Glomerular visceral epithelial cell (primary cell): ENCODE results near the gene MED22.
"Not testable (repeated sequence)": the region's sequence is repeated elsewhere in the genome, so short reads cannot be mapped to it uniquely, and the experiment has no call there.

Source experiments
- DNase-seq: peaks from one replicate; pipeline ENCODE4 v3.0.0-alpha.2; 2016; ENCODE audit errors: extremely low spot score

MED22 gene

DNA sequence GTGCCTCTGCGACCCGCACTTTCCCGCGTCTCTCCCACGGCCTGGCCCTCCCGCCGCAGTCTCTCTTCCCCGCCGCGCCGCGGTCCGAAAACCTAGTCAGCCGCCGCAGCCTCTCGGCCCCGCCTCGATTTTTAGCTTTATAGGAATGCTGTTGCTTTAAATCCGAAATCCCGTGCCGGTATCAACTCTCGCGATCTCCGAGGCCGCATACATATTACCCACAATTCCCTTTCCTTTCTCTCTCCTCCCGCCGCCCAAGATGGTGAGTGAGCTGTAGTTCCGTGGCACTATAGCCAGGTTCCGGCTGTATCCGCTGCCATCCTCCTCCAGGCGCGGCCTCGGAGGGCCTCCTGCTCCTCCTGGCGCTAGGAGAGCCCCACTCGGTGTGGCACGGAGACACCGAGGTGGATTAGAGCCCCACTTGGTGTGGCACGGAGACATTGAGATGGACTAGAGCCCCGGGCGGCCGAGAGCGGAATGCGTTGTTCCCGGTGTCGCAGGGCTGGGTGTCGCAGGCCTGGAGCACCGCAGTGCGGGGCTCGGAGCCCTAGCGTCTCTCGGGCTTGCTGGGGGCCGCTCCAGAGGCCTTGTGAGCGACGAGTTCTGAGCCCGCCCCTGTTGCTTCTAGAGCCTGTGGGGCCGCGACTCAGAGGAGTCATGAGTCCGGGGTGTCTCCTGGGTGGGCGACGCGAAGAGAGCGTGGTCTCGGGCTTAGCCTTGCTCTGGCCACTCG, at the start of gene MED22, which contains the start of gene RPL7A:
Gene MED22 (minus strand): TSS at position 147 of the 733 bp plus-strand sequence. CDS start 1,469 bp downstream, outside the sequence.
Gene RPL7A (plus strand): TSS at position 234 of the 733 bp plus-strand sequence. CDS start 26 bp downstream, at position 260.
- peak; percentile 95 for DNase-seq

DNA sequence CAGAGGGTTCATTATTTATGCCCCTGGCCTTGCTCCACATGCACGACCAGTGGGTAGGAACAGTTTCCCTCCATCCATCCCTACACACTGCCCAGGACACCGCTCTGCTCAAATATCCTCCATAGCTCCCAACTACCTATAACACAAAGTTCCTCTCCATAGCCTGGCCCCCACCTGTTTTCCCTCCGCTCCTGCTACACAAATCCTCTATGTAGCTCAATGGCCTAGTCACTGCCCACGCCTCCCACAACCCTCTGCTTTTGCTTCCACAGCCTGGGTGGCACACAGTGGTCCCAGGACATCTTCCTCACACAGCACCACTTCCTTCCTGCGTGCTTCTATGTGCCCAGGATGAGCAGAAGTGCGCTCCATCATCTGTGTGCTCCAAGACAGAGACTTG, 49.4 kb upstream of the MED22 start:
- DNase-seq, result no peak

GRCh38 chr9:133396952-133397351, 49.0 kb upstream of the MED22 start:
- DNase-seq, result no peak

- no peak for DNase-seq
These were observed 46.8 kb upstream of the MED22 start for GRCh38 chr9:133394687-133395271.

DNA sequence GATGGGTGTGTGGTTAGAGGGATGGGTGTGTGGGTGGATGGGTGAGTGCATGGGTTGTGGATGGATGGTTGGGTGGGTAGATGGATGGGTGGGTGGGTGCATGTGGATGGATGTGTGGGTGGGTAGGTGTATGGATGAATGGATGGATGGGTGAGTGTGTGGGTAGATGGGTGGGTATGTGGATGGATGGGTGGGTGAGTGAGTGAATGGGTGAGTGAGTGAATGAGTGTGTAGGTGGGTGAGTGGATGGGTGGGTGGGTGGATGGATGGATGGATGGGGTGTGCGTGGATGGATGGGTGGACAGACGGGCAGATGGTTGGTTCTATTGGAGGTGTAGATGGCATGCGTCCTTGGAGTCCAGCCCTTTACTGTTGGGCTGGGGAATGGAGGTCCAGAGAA, 45.5 kb upstream of the MED22 start:
- no peak for DNase-seq

DNA sequence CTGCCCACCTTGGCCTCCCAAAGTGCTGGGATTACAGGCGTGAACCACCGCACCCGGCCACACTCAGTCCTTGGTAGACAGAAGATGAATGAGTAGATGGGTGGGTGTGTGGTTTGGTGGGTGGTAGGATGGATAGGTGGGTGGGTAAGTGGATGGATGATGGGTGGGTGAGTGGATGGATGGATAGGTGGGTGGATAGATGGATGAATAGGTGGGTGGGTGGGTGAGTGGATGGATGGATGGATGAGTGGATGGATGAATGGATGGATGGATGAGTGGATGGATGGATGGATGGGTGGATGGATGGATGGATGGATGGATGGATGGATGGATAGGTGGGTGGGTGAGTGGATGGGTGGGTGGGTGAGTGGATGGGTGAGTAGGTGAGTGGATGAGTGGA, 44.4 kb upstream of the MED22 start:
- DNase-seq, result not testable (repeated sequence)

DNA sequence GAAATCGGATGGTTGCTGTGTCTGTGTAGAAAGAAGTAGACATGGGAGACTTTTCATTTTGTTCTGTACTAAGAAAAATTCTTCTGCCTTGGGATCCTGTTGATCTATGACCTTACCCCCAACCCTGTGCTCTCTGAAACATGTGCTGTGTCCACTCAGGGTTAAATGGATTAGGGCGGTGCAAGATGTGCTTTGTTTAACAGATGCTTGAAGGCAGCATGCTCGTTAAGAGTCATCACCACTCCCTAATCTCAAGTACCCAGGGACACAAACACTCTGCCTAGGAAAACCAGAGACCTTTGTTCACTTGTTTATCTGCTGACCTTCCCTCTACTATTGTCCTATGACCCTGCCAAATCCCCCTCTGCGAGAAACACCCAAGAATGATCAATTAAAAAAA, 43.5 kb upstream of the MED22 start:
- DNase-seq, result not testable (repeated sequence)

DNA sequence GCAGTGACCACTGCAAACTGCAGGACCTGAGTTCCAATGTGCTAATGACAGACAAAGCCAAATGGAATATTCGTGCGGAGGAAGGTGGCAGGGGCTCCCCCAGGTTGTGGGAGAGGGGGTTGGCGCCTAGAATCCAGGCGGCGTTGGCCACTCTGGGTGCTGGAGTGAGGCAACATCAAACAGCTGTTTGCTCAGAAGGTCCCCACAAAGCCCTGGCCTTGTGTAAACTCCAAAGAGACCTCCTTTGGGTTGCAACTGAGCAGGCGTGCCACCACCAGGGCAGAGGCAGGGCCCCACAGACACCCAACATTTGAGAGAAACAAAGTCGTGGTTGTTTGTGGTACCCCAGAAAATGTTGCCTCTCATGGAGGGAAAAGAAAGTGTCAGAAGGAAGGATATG, 42.8 kb upstream of the MED22 start:
- no peak for DNase-seq

- no peak for DNase-seq
These were observed 41.6 kb upstream of the MED22 start for GRCh38 chr9:133389562-133389961.

- DNase-seq, result no peak
These were observed 41.2 kb upstream of the MED22 start for GRCh38 chr9:133389025-133389557.

GRCh38 chr9:133387680-133388079, 39.7 kb upstream of the MED22 start:
- DNase-seq, result no peak

- DNase-seq, result no peak
These were observed 38.4 kb upstream of the MED22 start for GRCh38 chr9:133386338-133386737.

DNA sequence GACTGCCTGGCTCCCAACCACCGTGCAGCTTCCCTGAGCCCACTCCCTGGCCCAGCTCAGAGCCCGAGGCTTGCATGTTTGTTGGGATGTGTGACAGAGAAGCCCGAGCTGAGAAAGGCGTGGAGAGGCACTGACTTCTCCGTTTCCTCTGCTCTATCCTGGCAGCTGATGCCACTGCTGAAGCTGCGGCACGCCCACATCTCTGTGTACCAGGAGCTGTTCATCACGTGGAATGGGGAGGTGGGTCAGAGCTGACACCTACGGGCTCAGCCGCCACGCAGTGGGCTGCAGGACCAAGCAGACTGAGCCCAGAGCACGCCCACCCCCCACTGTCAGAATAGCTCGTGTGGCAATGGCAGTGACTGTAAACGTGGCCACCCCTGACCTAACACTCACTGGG, 37.5 kb upstream of the MED22 start:
- no peak for DNase-seq

GRCh38 chr9:133384736-133385321, 36.9 kb upstream of the MED22 start:
- DNase-seq, result no peak

- no peak for DNase-seq
These were observed 35.5 kb upstream of the MED22 start for GRCh38 chr9:133383438-133383837.

- no peak for DNase-seq
These were observed 34.7 kb upstream of the MED22 start for GRCh38 chr9:133382507-133383141.

DNA sequence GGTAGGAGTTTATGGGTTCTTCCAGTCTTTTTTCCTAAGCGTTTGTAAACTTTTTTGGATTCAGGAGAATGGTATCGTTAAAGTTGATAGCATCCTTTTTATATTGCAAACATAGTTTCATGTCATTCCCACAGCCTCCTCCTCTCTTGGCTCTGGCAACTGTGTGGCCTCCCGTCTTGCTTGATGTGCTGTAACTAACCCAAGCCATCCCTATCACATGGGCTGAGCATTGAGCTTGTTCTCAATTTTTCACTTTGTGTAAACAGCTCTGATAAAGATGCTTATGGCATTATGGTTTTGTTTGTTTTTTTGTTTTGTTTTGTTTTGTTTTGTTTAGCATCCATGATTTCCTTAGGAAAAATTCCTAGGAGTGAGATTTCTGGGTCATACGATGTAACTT, 32.8 kb upstream of the MED22 start:
- DNase-seq, result no peak

- no peak for DNase-seq
These were observed 31.5 kb upstream of the MED22 start for GRCh38 chr9:133379153-133380086.

DNA sequence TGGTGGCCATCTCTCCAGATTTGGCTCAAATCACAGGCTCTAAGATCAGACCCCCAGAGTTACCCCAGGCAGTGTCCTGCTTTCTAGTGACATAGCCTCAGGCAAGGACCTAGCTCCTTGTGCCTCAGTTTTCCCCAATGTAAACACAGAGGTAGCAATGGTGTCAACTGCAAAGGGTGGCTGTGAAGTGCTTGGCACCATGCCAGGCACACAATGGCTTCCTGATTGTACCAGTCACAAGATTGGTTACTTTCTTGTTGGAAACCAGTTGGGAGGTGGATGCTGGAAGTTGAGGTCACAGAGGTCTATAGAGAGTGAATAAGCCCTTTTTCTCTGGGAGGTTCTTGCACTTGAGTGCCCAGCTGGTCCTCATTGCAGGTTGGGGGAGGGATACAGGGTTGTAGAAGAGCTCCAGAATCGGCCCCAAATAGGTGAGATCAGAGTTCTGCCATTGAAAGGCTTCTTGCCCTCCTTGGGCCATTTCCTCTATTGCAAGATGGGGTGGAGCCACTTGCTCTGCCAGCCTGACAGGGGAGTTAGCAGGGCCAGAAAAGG, 30.6 kb upstream of the MED22 start:
- no peak for DNase-seq

DNA sequence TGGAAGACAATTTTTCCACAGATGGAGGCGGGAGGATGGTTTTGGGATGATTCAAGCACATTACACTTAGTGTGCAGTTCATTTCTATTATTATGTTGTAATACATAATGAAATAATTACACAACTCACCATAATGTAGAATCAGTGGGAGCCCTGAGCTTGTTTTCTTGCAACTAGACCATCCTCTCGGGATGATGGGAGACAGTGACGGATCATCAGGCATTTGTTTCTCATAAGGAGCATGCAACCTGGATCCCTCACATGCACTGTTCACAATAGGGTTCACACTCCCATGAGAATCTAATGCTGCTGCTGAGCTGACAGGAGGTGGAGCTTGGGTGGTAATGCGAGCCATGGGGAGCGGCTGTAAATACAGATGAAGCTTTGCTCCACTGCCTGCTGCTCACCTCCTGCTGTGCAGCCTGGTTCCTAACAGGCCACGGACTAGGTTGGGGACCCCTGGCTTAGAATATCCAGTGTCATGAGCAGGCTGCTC, 29.8 kb upstream of the MED22 start:
- peak; percentile 51 for DNase-seq

GRCh38 chr9:133377280-133377679, 29.3 kb upstream of the MED22 start:
- DNase-seq, result not testable (repeated sequence)
